GM21529 (cell line): ENCODE measurements around the gene PDYN.
"Not testable (repeated sequence)": the region's sequence is repeated elsewhere in the genome, so short reads cannot be mapped to it uniquely, and the experiment has no call there.

ENCODE experiments used
- ATAC-seq: cut with Tn5 transposase; IDR thresholded peaks from one replicate; pipeline ENCODE4 v1.9.1; 2021; ENCODE audit not compliant: unreplicated experiment

PDYN gene

DNA sequence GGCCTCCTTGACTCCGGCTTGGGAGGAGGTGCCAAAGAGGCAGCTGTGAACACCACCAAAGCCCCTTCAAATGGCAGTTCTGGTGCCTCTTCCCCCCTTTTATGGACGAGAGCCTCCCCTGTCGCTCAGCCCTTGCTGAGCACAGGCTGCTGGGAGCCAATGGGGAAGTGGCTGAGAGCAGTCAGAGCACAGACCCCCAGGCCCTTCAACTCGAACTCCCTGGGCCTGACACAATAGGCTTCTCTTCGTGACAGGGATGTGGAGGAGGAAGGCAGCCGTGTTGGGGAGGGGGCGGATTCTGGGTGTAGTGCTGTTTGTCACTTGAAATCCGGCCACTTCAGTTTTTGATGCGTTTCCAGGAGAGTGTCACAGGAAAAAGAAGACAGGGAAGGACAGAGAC, at the start of gene PDYN:
Gene PDYN (minus strand): TSS at position 73 of the 400 bp plus-strand sequence. CDS start 10,974 bp downstream, outside the sequence.
- no peak for ATAC-seq

DNA sequence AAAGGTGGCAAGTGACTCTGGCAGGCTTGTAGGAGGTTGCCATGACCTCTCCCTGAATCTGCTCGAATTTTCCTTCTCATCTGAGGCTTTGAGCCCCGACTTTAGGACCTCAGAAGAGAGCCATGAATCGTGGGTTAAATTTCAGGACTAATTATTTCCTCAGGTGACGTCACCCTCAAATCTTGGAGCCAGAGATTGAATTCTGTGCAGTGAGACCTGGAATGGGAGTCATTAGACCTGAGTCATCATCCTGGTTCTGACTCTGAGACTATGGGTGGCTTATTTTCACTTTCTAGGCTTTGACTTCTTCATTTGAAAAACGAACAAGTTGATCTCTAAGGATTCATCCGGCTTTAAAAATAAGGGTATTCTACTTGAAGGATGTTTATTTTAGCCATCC, 48.5 kb upstream of the PDYN start:
- ATAC-seq = no peak

DNA sequence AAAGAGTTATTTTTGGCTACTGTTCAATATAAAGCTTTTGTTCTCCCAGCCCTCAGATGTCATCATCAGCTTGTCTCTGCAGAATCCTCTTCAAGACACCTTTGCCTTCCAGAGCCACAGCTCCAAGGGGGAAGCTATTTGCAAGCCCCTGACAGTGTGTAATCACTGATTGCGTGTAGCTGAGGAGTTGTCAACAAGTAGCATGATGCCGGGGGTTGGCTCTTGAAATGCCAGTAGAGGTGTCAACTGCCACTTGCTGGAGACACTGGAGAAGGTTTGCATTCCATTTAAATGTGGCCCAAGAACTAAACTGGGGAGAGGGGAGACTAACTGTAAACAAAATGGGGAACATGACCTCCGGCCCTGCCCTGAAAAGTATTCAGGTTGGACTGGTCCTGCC, 44.3 kb upstream of the PDYN start:
- no peak for ATAC-seq

DNA sequence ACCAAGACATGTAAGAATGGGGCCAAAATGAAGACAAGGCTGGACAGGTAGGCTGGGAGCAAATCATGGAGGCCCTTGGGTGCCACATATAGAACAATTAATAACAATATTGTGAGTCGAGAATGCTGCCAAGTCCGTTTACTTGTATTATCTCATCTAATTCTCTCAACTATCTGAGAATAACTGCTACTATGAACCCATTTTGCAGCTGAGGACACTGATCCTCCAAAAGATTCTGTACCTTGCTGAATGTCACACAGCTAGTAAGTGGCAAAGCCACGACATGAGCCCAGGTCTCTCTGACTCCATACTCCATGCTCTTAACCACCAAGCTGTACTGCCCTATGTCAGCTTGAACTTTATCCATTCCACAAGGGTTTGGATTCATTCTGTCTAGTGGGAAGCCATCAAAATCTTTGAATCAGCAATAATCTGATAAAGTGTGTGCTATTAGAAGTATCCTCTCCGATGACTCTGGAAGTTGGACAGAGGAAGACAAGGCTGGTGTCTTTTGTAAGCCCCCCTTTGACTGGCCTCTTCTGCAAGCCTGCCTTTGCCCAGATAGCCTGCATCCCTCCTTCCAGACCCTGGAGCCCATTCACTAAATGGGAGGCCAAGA, 43.5 kb upstream of the PDYN start:
- ATAC-seq = no peak

DNA sequence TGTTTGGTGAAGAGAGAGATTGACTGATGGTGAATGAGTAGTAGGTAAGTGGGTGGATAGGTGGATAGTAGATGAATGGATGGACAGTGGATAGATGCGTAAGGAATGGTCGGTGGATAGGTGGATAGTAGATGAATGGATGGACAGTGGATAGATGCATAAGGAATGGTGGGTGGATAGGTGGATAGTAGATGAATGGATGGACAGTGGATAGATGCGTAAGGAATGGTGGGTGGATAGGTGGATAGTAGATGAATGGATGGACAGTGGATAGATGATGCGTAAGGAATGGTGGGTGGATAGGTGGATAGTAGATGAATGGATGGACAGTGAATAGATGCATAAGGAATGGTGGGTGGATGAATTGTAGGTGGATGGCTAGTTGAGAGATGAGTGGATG, 42.5 kb upstream of the PDYN start:
- not testable (repeated sequence) for ATAC-seq

DNA sequence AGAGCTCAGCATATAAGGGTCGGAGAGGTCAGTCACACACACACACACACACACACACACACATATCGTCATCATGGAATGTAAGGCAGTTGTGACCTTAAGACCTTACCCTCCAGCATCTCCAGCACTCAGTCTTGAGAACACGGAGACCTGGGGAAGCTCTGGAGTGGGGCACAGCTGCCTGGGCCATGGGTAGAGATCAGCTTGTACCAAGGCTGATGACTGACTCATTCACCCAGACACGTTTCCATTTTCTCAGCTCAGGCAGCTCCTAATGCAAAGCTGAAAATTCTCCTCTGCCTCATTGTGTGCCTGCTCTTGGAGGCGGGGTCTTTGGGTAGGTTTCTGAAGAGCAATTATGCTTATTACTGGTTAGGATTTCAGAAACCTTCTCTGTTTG, 38.3 kb upstream of the PDYN start:
- no peak for ATAC-seq

DNA sequence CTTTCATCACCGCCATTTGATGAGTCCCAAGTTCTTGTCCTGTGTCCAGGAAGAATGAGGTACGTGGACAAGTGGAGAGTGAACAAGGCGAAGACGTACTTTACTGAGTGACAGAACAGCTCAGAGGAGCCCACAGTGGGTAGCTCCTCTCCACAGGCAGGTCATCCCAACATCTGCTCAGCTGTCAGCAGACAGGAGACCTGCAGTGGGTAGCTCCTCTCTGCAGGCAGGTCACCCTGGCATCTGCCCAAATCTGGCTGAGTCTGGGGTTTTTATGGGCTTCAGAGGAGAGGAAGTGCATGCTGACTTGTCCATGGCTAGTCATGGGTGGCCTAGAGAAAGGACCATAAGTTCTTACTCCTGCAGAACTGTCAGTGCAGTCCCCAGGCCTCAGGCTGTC, 32.7 kb upstream of the PDYN start:
- ATAC-seq = no peak

DNA sequence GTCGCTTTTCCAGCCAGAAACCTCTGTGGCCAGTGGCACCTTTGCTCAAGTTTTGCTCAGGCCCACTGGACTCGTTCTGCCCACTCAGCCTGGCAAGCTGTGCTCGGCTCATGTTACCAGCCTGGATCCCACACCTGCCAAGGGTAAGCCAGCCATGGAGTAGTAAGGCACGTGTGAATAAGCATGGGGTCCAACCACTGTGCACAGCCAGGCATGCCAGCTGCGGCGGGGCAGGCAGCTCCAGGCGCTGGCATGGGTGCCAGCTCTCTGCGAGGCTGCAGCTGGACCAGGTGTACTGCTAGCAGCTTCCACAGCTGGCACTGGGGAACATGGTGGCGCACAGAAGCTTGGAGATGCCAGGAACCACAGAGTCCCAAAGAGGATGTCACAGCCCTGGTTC, 32.1 kb upstream of the PDYN start:
- no peak for ATAC-seq

DNA sequence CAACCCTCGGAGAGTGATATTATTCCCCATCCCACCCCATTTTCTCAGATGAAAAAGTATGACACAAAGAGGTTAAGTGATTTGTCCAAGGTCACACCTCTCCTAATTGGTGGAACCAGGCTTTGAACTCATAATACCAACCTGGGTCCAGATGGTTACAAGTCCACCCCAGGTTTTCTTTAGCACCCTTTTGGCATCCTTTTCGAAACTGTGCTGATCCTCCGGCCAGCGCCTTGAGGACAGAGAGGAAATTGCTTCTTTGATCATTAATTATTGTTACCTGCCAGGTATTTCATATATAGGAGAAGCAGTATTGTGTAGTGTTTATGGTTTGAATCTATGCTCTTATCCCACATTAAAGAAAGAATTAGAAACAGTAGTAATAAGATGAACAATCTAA, 29.3 kb upstream of the PDYN start:
- no peak for ATAC-seq

DNA sequence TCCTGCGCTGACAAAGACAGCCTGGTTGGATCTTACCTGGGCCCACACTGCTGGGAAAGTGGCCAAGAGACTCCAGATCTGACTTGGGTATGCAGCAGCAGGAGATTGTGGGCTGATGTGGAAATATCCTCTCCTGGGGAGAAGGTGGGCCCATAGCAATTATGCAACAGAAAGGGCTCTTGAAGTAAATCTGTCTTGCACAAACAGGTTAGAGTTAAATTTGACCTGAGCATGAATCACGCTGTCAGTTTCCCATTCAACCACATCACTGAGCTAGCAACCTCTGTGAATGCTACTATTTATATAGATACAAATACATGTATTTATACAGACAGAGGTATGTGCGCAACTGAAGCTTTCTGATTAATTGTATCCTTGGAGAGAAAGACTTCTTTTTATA, 28.3 kb upstream of the PDYN start:
- no peak for ATAC-seq

DNA sequence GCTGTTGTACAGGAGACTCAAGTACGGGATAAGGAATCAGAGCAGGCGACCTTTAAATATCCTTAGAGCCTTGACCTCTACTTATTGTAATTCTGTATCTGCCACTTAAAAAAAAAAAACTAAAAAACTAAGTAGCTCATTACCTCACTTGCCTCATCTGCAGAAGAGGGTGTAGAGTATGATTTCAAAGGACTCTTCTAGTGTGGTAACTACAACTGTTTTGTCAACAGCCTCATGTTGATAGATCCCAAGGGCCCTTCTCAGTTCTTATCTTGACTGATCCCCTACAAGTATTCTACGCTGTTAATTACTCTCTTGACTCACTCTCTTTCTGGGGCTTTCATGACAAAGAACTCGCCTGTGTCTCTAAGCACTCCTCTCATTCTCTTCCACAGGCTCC, 16.7 kb upstream of the PDYN start:
- no peak for ATAC-seq

DNA sequence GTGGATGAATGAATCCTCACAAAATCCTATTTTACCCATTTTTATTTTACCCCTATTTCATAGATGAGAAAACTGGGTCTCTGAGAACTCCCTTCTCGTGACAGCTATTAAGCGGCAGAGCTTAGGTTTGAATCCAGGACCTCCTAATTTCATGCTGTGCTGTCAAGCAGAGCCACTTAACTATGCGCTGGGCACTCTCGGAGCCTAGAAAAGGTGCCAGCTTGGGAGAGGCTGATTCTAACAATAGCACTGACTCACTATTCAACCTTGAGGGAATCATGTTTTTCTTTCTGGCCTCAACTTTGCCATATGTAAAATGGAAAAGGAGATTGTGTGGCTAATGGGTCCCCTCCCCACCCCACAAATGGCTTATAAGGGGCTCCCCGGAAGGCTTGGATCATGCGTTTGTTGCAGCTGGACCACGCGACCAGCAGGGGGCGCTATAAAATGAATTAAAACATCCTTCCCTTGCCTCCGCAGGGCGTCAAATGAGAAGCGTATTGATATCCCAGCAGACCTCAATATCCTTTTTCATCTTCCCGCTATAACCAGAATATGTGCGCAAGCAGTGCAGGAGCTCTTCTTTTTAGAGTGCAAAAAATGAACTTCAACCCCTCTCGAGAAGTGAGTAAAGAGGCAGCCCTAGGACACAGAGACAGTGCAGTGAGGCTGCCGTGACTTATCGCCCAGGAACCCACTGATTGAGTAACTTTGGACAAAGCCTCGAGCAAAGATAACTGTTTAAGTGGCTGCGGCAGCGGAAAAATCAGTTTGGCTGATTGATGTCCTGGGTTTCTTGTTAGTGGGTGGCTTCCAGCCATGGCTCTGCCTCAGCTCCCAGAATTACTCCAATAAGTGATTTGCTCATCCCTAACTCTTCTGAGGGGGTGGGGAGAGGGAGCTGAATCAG, 12.8 kb upstream of the PDYN start:
- ATAC-seq = no peak

DNA sequence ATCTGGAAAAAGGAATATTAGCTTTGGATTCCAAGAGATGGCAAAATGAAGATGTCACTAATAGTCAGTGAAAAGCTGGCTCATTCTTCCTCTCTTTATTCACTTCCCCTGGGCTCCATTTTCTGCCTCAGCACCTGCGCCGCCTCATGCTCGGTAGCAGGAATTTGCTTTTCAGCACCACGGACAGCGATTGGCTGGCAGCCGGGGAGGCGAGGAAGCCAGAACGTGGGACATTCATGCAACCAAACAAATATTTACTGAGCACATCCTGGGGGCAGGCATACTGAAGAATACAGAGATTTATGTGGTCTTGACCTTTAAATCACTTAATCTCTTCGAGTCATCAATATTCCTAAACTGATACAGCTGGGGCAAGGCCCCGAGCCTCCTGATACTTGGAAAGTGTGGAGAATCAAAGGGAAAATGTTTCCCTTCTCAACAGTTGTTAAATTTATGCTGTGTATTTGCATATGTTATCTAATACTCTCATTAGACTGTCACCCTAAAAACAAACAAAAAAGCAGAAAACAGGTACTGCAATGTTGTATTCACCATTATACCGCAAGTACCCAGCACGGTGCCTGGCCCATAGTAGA, 12.1 kb upstream of the PDYN start:
- ATAC-seq = no peak

DNA sequence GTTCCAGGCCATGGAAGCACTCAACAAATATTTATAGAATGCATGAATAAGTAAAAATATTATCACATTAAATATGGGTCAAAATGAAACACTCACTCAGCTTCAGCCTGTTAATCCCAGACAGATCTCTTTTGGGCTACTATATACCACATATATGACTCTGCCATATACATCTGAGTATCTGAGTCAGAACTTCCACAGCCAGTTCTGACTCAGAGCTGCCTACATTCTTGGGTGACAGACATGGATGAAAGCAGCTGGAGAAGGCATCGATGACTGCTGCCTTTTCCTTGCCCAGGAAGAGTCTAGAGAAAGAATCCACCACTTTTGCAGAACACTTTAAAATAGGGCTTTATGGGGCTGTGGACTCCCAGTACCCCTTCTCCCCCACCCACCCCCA, 11.5 kb upstream of the PDYN start:
- no peak for ATAC-seq

DNA sequence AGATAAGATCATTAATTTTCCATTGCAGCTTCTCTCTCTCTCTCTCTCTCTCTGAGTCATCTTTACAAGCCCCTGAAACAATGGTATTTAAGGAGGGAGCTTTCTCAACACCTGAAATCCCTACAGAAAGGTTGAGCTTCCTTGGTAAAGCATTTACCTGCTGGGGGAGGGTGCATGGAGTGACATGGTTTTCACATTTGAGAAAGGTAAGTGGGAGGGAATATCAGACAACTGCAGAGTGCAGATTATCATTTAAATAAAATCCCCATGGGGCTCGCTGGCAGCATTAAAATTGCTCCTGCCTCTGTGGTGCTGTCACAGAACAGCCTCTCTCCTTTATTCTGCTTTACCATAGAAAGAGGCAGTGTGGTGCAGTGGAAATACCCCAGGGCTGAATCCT, 10.3 kb upstream of the PDYN start:
- ATAC-seq = no peak

DNA sequence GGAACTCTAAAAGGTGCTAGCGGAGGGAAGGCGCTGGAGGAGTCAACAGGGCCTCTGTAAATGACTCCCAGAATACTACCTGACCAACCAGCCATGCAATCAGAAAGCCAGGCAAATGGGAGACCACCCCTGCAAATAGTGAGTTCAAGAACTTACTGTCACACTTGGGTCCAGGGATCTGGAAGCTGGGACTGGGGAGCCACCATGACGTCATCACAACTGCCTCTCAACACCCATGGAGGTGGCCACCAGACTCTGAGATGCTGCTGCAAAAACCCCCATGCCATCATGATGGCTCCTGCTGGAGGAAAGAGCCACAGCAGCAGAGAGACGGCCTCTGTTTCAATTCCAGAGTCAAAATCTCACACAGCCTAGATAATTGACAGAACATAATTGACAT, 8.5 kb upstream of the PDYN start:
- no peak for ATAC-seq

DNA sequence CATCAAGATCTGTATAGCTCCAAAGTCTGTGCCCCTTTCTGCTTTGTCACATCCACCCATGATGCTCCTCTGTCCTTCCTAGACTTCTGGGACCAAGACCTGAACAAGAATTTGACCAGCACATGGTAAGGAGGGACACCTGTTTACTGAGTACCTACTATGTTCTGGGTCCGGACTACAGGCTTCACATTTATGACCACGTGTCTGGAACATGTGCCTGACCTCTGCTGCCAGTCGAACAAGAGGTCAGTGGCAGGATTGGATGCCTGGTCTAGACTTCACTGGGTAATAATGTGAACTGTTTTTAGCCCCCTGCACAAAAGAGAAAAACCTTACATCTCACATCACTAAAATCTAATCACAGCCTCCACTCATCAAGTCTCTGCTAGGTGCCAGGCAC, 7.3 kb upstream of the PDYN start:
- ATAC-seq = no peak

DNA sequence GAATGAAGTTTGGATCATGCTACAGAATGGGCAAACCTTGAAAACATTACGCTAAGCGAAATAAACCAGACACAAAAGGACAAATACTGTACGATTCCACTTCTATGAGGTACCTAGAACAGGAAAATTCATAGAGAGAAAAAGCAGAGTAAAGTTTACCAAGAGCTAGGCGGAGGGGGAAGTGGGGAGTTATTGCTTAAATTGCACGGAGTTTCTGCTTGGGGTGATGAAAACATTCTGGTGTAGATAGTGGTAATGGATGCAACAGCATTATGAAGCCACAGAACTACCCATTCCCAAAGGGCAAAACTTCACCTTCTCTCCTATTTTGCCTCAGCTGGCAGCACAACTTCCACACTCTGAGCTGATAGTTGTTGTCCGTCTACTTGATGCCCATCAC, 6.4 kb upstream of the PDYN start:
- ATAC-seq = no peak

DNA sequence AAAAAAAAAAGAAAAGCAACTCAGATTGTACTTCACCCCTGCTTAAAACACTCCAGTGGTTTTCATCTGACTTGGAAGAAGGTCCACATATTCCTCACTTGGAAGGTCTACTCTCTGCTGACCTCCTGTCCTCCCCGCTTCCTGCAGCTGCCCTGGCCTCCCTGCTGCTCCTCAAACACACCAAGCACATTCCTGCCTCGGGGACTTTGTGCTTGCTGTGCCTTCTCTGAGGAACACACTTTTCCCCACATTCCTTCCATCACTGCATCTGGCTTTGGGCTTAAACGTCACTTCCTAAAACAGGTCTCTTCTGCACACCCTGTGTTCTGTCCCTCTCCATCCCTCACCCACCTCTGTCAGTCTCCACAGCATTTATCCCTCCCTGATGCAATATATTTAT, 4.9 kb upstream of the PDYN start:
- ATAC-seq = no peak

DNA sequence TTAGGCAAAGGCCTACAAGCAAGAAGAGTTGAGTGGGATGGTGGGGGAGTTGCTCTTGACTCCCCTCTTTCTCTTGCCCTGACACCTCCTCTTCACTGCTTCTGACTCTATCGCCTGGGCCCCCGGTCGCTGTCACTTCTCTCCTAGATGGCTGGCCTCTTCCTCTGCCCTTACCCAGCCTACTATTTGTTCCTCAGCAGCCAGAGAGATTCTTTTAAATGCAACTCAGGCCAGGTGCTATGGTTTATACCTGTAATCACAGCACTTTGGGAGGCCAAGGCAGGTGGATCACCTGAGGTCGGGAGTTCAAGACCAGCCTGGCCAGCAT, 4.3 kb upstream of the PDYN start:
- ATAC-seq = no peak

DNA sequence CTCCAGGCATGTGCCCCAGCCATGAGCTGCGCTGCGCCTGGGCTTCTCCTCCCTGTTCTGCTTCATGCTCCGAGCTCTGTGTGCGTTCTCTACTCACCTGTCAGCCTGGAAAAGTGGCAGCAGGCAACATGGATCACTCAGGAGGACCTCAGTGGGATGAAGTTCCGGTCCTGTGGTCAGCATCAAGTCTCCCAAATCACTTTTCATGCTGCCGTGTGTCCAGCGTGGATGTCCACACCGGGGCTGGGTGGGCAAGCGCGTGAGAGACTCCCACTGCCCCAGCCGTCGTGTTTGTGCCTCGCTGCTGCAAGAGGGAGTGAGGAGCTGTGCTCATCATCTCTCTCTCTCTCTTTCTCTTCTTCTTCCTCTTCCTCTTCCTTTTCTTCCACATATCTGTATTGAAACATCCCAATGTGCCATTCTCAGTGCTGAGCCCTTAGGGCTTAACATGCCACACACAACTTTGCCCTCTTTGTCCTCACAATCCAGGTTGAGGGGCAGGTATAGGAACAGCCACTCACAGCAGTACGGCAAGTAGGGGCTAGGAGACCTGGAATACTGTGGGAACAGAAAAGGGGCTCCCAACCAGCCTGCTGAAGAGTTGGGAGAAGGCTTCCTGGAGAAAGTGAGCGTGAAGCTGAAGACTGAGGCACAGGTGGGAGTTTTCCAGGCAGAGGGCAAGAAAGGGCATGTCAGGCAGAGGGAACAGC, 3.8 kb upstream of the PDYN start:
- no peak for ATAC-seq
